CD4-positive, alpha-beta T cell (primary cell): ENCODE results near the gene SERINC4. TPM values are rescaled to one million over a fixed set of nuclear protein-coding genes. Genes with fewer than 3 reads are reported as not detected.
A peak's percentile ranks its signal among the peaks of the same experiment; 100 is the strongest.
"Not testable (repeated sequence)": the region's sequence is repeated elsewhere in the genome, so short reads cannot be mapped to it uniquely, and the experiment has no call there.

Source experiments
- ATAC-seq: fragments of 200-7000 bp; cut with Tn5 transposase; one replicate; pipeline ENCODE4 v1.10.0; 2022; ENCODE audit warnings: mild to moderate bottlenecking; ENCODE audit not compliant: poor library complexity
- CTCF ChIA-PET: fragments of 350-600 bp; sonication (Branson Sonifier 250); formaldehyde crosslinking; loops from one replicate; lab custom pipeline; 2021; ENCODE audit warnings: antibody characterized with exemption, inconsistent platforms; lab: Charles Lee
- POLR2A ChIA-PET: fragments of 350-600 bp; sonication (Branson Sonifier 250); formaldehyde crosslinking; loops from one replicate; lab custom pipeline; 2021; ENCODE audit warnings: antibody characterized with exemption, inconsistent platforms; lab: Charles Lee
- DNase-seq, 14 experiments: peaks; one replicate each; pipeline ENCODE4 v3.0.0-alpha.2; 2013 to 2020; ENCODE audit warnings: mixed read lengths in 2 of 14
- H3K27ac ChIP-seq, 2 donors: one replicate each; pipeline versions ENCODE4 v1.5.1 to v1.7.0; 2013; ENCODE audit warnings: low read length in 2 of 2, low read depth in 1 of 2, mild to moderate bottlenecking in 1 of 2
- H3K27me3 ChIP-seq, 2 experiments: 1 replicate in 1 of 2; 2 replicates in 1 of 2; pipeline versions ENCODE4 v1.6.1 to v1.7.0; 2013; ENCODE audit warnings: low read length in 2 of 2, control low read depth in 1 of 2, mild to moderate bottlenecking in 1 of 2, moderate library complexity in 1 of 2; ENCODE audit not compliant: insufficient read depth in 2 of 2, control insufficient read depth in 1 of 2
- H3K36me3 ChIP-seq: one replicate; pipeline ENCODE4 v1.6.1; 2013; ENCODE audit warnings: low read length, control low read depth; ENCODE audit not compliant: insufficient read depth
- H3K4me1 ChIP-seq: one replicate; pipeline ENCODE4 v1.6.1; 2013; ENCODE audit warnings: low read length, control low read depth; ENCODE audit not compliant: insufficient read depth
- H3K4me3 ChIP-seq: one replicate; pipeline ENCODE4 v1.5.1; 2013; ENCODE audit warnings: mild to moderate bottlenecking, low read length, moderate library complexity
- H3K9me3 ChIP-seq, 2 experiments: 1 replicate in 1 of 2; 2 replicates in 1 of 2; pipeline versions ENCODE4 v1.6.1 to v1.7.0; 2013; ENCODE audit warnings: low read length in 2 of 2, mild to moderate bottlenecking in 2 of 2, control low read depth in 1 of 2, moderate library complexity in 1 of 2; ENCODE audit not compliant: control insufficient read depth in 1 of 2, insufficient read depth in 1 of 2
- H3K27ac Mint-ChIP-seq: one replicate; pipeline ENCODE4 v1.8.0; 2020; ENCODE audit warnings: mixed read lengths
- H3K27me3 Mint-ChIP-seq: one replicate; pipeline ENCODE4 v1.8.0; 2021; ENCODE audit warnings: mixed read lengths
- H3K36me3 Mint-ChIP-seq: one replicate; pipeline ENCODE4 v1.8.0; 2021; ENCODE audit warnings: low read depth, mixed read lengths
- H3K4me1 Mint-ChIP-seq: one replicate; pipeline ENCODE4 v1.8.0; 2021; ENCODE audit warnings: low read depth, mixed read lengths
- H3K4me3 Mint-ChIP-seq: one replicate; pipeline ENCODE4 v1.8.0; 2020; ENCODE audit warnings: mild to moderate bottlenecking, mixed read lengths
- H3K9me3 Mint-ChIP-seq: one replicate; pipeline ENCODE4 v1.8.0; 2020; ENCODE audit warnings: mixed read lengths
- CTCF ChIP-seq: fragments of 200-600 bp; IDR thresholded peaks from one replicate; pipeline ENCODE4 v1.8.0; 2022; ENCODE audit warnings: antibody characterized with exemption, mild to moderate bottlenecking
- intact Hi-C, 2 experiments: fragments of 100-400 bp; cut with DNase I in 1 of 2; cut with micrococcal nuclease in 1 of 2; formaldehyde crosslinking; loops; one replicate each; pipeline versions ENCODE4 v1.15.1 to v1.9.0; 2023 to 2025; cut with DNase I, micrococcal nuclease
- polyA plus RNA-seq, 2 donors: library from polyadenylated mRNA; unstranded; fragments of 120-200 nt; gene quantifications; one replicate each; pipeline ENCODE4 v1.2.1, GENCODE V29; 2013
- total RNA-seq, 174 experiments: library from RNA in 2 of 174; stranded (reverse) in 2 of 174; gene quantifications; one replicate each; pipeline ENCODE4 v1.2.3 and lab custom pipeline; 2021 to 2026

The SERINC4 gene
- total RNA-seq (under 1 TPM in 1 of 2 experiments, not detected in 1; 0.36 TPM), total RNA-seq (lab: John Stamatoyannopoulos, UW) (0 to 0.78 (median 0.13) reads per million in 172 experiments)
- 0.44 TPM for polyA plus RNA-seq (2013, experiment 1 of 2)
- polyA plus RNA-seq (2013, experiment 2 of 2) = 0.42 TPM

GRCh38 chr15:43799945-43800285 lies at the start of gene SERINC4:
Gene SERINC4 (minus strand): TSS chr15:43800220. CDS start chr15:43799986, 234 bp downstream.
- Histone ChIP-seq H3K9me3 (no peaks in the 10 kb centered on the region), H3K36me3 (peaks cover 51% of the 10 kb centered on the region), H3K27me3 (no peaks in the 10 kb centered on the region), H3K27ac (peak within 1 kb of the TSS; percentile 79 to 92), H3K4me1 (peaks cover 34% of the 10 kb centered on the region), H3K4me3 (peak within 1 kb of the TSS; percentile 82)
- Mint-ChIP-seq H3K4me1 (peaks cover 65% of the 10 kb centered on the region), H3K27ac (peak within 1 kb of the TSS; percentile 90), H3K27me3 (no peaks in the 10 kb centered on the region), H3K36me3 (peaks cover 82% of the 10 kb centered on the region), H3K9me3 (no peaks in the 10 kb centered on the region), H3K4me3 (peak within 1 kb of the TSS; percentile 94)
- no peak for TF ChIP-seq CTCF
- intact Hi-C loops = loop anchor here (1.0 to 10.0 kb wide), 5 partner anchors 8 to 285 kb away; partner anchors contain the start of genes ELL3 (in 1 of the 2), MAP1A (in 1 of the 2), MFAP1 (in 1 of the 2) and SERF2 (in 1 of the 2)
- POLR2A ChIA-PET = interaction anchor here (0.8 to 6.8 kb wide), 13 partner anchors 9 to 929 kb away, joined by 3 to 74 read pairs (median 5); partner anchors contain the start of genes ELL3, GOLM2, MFAP1 and PDIA3
- CTCF ChIA-PET = interaction anchor here (0.9 to 1.5 kb wide), 2 partner anchors 10 to 23 kb away, joined by 5 read pairs; partner anchors contain the start of gene ELL3
- no peak for DNase-seq
- ATAC-seq = no peak

GRCh38 chr15:43845421-43845820 lies 45.4 kb upstream of the SERINC4 start:
- ChIA-PET POLR2A (no interaction called here), CTCF (no interaction called here)
- DNase-seq = no peak
- Histone ChIP-seq H3K36me3 (peaks cover 34% of the 10 kb centered on the region), H3K27ac (no peak overlapping the region), H3K27me3 (no peaks in the 10 kb centered on the region), H3K4me1 (no peaks in the 10 kb centered on the region), H3K9me3 (no peaks in the 10 kb centered on the region), H3K4me3 (no peak overlapping the region)
- Mint-ChIP-seq H3K27me3 (no peaks in the 10 kb centered on the region), H3K27ac (no peak overlapping the region), H3K36me3 (peaks cover 55% of the 10 kb centered on the region), H3K9me3 (no peaks in the 10 kb centered on the region), H3K4me3 (no peak overlapping the region), H3K4me1 (no peaks in the 10 kb centered on the region)
- intact Hi-C loops = no loop called here
- TF ChIP-seq CTCF = no peak
- ATAC-seq = no peak

GRCh38 chr15:43832485-43832884 lies 32.5 kb upstream of the SERINC4 start:
- POLR2A ChIA-PET = interaction anchor here (0.6 to 1.2 kb wide), 2 partner anchors 8 to 31 kb away, joined by 4 read pairs; partner anchors contain the start of gene MFAP1
- CTCF ChIA-PET = not testable (repeated sequence)

GRCh38 chr15:43831519-43832052 lies 31.6 kb upstream of the SERINC4 start:
- H3K4me3 ChIP-seq, H3K27me3 ChIP-seq, CTCF ChIA-PET, ATAC-seq, H3K27ac ChIP-seq, H3K9me3 Mint-ChIP-seq, H3K4me3 Mint-ChIP-seq, POLR2A ChIA-PET, H3K27me3 Mint-ChIP-seq, H3K9me3 ChIP-seq, intact Hi-C loops, DNase-seq: not testable (repeated sequence)
- Histone ChIP-seq H3K4me1 (peaks cover 38% of the 10 kb centered on the region), H3K36me3 (peaks cover 15% of the 10 kb centered on the region)
- Mint-ChIP-seq H3K36me3 (peaks cover 23% of the 10 kb centered on the region), H3K27ac (peak overlapping the region; percentile 49), H3K4me1 (peaks cover 36% of the 10 kb centered on the region)

More at GRCh38 chr15:43832485-43832884, 32.5 kb upstream of the SERINC4 start:
- H3K27me3 Mint-ChIP-seq, H3K27ac ChIP-seq, intact Hi-C loops, H3K9me3 Mint-ChIP-seq, H3K27me3 ChIP-seq, H3K4me3 ChIP-seq, H3K9me3 ChIP-seq, DNase-seq, H3K4me3 Mint-ChIP-seq, ATAC-seq: not testable (repeated sequence)
- Mint-ChIP-seq H3K27ac (peak overlapping the region; percentile 49), H3K4me1 (peaks cover 28% of the 10 kb centered on the region), H3K36me3 (peaks cover 28% of the 10 kb centered on the region)
- Histone ChIP-seq H3K36me3 (peaks cover 22% of the 10 kb centered on the region), H3K4me1 (peaks cover 31% of the 10 kb centered on the region)

- CTCF ChIA-PET, H3K27ac Mint-ChIP-seq, H3K4me3 ChIP-seq, H3K27me3 ChIP-seq, ATAC-seq, H3K9me3 ChIP-seq, H3K36me3 ChIP-seq, H3K27ac ChIP-seq, DNase-seq, POLR2A ChIA-PET, H3K4me3 Mint-ChIP-seq, H3K27me3 Mint-ChIP-seq, H3K9me3 Mint-ChIP-seq, intact Hi-C loops: not testable (repeated sequence)
- peaks cover 15% of the 10 kb centered on the region for H3K36me3 Mint-ChIP-seq
- peaks cover 41% of the 10 kb centered on the region for H3K4me1 Mint-ChIP-seq
- H3K4me1 ChIP-seq = peaks cover 46% of the 10 kb centered on the region
These were observed 30.8 kb upstream of the SERINC4 start for GRCh38 chr15:43830691-43831275.
